ENCODE measurements around the gene FYB2. TPM values are rescaled to one million over a fixed set of nuclear protein-coding genes. Genes with fewer than 3 reads are reported as not detected.

FYB2 gene
- total RNA-seq, 1 donor from 2014 or later = not detected

GRCh38 chr1:56671085-56671484 is 148.1 kb downstream of the FYB2 start:
- no peak for TF ChIP-seq CTCF (conservative IDR thresholded peaks at IDR 0.05; ENCODE audit: low read depth, low read length)
- no peak overlapping the region for H3K4me3 ChIP-seq (ENCODE audit: low read depth, low read length)
- no peak for DNase-seq (ENCODE audit: low read depth)

GRCh38 chr1:56670350-56670749 is 148.9 kb downstream of the FYB2 start:
- no peak for TF ChIP-seq CTCF (conservative IDR thresholded peaks at IDR 0.05; ENCODE audit: low read depth, low read length)
- DNase-seq (ENCODE audit: low read depth) = no peak
- H3K4me3 ChIP-seq (ENCODE audit: low read depth, low read length) = no peak overlapping the region

Other genes with a start within 250 kb of the FYB2 start
- gene PLPP3, start 239.8 kb downstream of the FYB2 start, total RNA-seq = 2.2 and 3.9 TPM in 2 replicates
- 6.4 and 8.4 TPM in 2 replicates for gene PRKAA2, start 174.1 kb downstream of the FYB2 start, total RNA-seq
- not detected in 2 replicates for gene C8A, start 35.4 kb upstream of the FYB2 start, total RNA-seq
- gene C8B, start 146.6 kb upstream of the FYB2 start, total RNA-seq = not detected in 2 replicates

Measured in epithelial cell of proximal tubule (primary cell).